Islet of Langerhans (tissue), 1 donor: ENCODE results near the gene HSD17B14.
"Not testable (repeated sequence)": the region's sequence is repeated elsewhere in the genome, so short reads cannot be mapped to it uniquely, and the experiment has no call there.

Experiments used
- FAIRE-seq: peaks from one replicate; lab custom pipeline; 2011; peaks lifted over from hg19 to GRCh38; lab: Jason Lieb, UNC

HSD17B14 gene

GRCh38 chr19:48867123-48867745 is 30.9 kb upstream of the HSD17B14 start:
- no peak for FAIRE-seq

- FAIRE-seq = no peak
Measured at GRCh38 chr19:48866692-48867091, 30.4 kb upstream of the HSD17B14 start.

- no peak for FAIRE-seq
Measured at GRCh38 chr19:48862827-48863226, 26.5 kb upstream of the HSD17B14 start.

- FAIRE-seq = no peak
Measured at GRCh38 chr19:48861313-48861712, 25.0 kb upstream of the HSD17B14 start.

- no peak for FAIRE-seq
Measured at GRCh38 chr19:48859711-48860572, 23.7 kb upstream of the HSD17B14 start.

GRCh38 chr19:48858984-48859710 is 22.9 kb upstream of the HSD17B14 start:
- FAIRE-seq = no peak

- FAIRE-seq = no peak
Measured at GRCh38 chr19:48856921-48857320, 20.6 kb upstream of the HSD17B14 start.

- FAIRE-seq = no peak
Measured at GRCh38 chr19:48854103-48854502, 17.8 kb upstream of the HSD17B14 start.

GRCh38 chr19:48853483-48853882 is 17.2 kb upstream of the HSD17B14 start:
- no peak for FAIRE-seq

- FAIRE-seq = no peak
Measured at GRCh38 chr19:48852292-48852691, 16.0 kb upstream of the HSD17B14 start.

GRCh38 chr19:48846659-48847058 is 10.4 kb upstream of the HSD17B14 start:
- not testable (repeated sequence) for FAIRE-seq

GRCh38 chr19:48845384-48845783 is 9.1 kb upstream of the HSD17B14 start:
- FAIRE-seq = no peak

GRCh38 chr19:48844472-48844871 is 8.2 kb upstream of the HSD17B14 start:
- no peak for FAIRE-seq

GRCh38 chr19:48842789-48843162 is 6.5 kb upstream of the HSD17B14 start:
- FAIRE-seq = no peak

GRCh38 chr19:48841571-48841970 is 5.3 kb upstream of the HSD17B14 start:
- FAIRE-seq = no peak

GRCh38 chr19:48841047-48841446 is 4.8 kb upstream of the HSD17B14 start:
- no peak for FAIRE-seq

GRCh38 chr19:48837687-48838086 is 1.4 kb upstream of the HSD17B14 start:
- FAIRE-seq = no peak

GRCh38 chr19:48837051-48837524 is 797 bp upstream of the HSD17B14 start:
- FAIRE-seq = no peak

- FAIRE-seq = peak; percentile 36
Measured at GRCh38 chr19:48835734-48836088, 580 bp downstream of the HSD17B14 start.

GRCh38 chr19:48833977-48834376 is 2.3 kb downstream of the HSD17B14 start:
- no peak for FAIRE-seq

- no peak for FAIRE-seq
Measured at GRCh38 chr19:48833049-48833448, 3.2 kb downstream of the HSD17B14 start.

GRCh38 chr19:48830965-48831364 is 5.3 kb downstream of the HSD17B14 start:
- FAIRE-seq = no peak

GRCh38 chr19:48830088-48830487 is 6.2 kb downstream of the HSD17B14 start:
- no peak for FAIRE-seq
